ENCODE measurements around the gene ACOX2.

ACOX2 gene

GRCh38 chr3:58581328-58582091 is 44.5 kb upstream of the ACOX2 start:
- Histone ChIP-seq H2BK120ac (ENCODE audit: insufficient read depth, low read length, poor library complexity) (no peak overlapping the region), H3K27me3 (ENCODE audit: insufficient read depth, low read length) (peaks cover 22% of the 10 kb centered on the region), H2BK5ac (ENCODE audit: low read depth, low read length, poor library complexity) (no peak overlapping the region), H2BK12ac (ENCODE audit: low read length) (no peak overlapping the region), H4K91ac (ENCODE audit: low read depth, low read length) (no peak overlapping the region), H3K4ac (ENCODE audit: low read depth, low read length) (no peak overlapping the region), H3K23ac (ENCODE audit: low read length) (no peak overlapping the region), H4K12ac (ENCODE audit: low read depth, low read length) (no peak overlapping the region), H3K27ac (ENCODE audit: low read depth, low read length) (no peak overlapping the region), H4K8ac (ENCODE audit: low read depth, low read length) (no peak overlapping the region), H3K36me3 (ENCODE audit: control insufficient read depth in 1 of 2, insufficient read depth in 2 of 2, low read length in 2 of 2) (no peaks in the 10 kb centered on the region), H3K79me1 (ENCODE audit: low read length) (no peaks in the 10 kb centered on the region), H3K79me2 (ENCODE audit: control insufficient read depth, insufficient read depth, low read length, poor library complexity) (no peaks in the 10 kb centered on the region), H3K4me1 (ENCODE audit: control insufficient read depth in 1 of 2, insufficient read depth in 2 of 2, low read length in 2 of 2) (peaks cover 2 to 4% of the 10 kb centered on the region in 2 experiments), H3K9me3 (ENCODE audit: insufficient read depth, low read depth, low read length) (peaks cover 4% of the 10 kb centered on the region), H3K14ac (ENCODE audit: low read length) (no peak overlapping the region), H3K4me2 (ENCODE audit: low read length) (no peak overlapping the region), H2AFZ (ENCODE audit: insufficient read depth, low read length, poor library complexity) (no peak overlapping the region), H3K18ac (ENCODE audit: low read length) (no peak overlapping the region), H3K9ac (ENCODE audit: low read length) (no peak overlapping the region), H3K4me3 (ENCODE audit: low read depth, low read length) (no peak overlapping the region), H2AK5ac (ENCODE audit: low read length) (no peak overlapping the region)
- no CpG with 5 or more reads among the region's 11 CpGs for WGBS (ENCODE audit: extremely low coverage, insufficient coverage, insufficient read length)
- DNase-seq, result no peak

- Histone ChIP-seq H2AFZ (ENCODE audit: insufficient read depth, low read length, poor library complexity) (no peak overlapping the region), H2BK120ac (ENCODE audit: insufficient read depth, low read length, poor library complexity) (no peak overlapping the region), H3K79me2 (ENCODE audit: control insufficient read depth, insufficient read depth, low read length, poor library complexity) (no peaks in the 10 kb centered on the region), H2BK12ac (ENCODE audit: low read length) (no peak overlapping the region), H4K12ac (ENCODE audit: low read depth, low read length) (no peak overlapping the region), H3K14ac (ENCODE audit: low read length) (no peak overlapping the region), H3K27me3 (ENCODE audit: insufficient read depth, low read length) (peaks cover 16% of the 10 kb centered on the region), H2AK5ac (ENCODE audit: low read length) (no peak overlapping the region), H3K4ac (ENCODE audit: low read depth, low read length) (no peak overlapping the region), H4K91ac (ENCODE audit: low read depth, low read length) (no peak overlapping the region), H2BK5ac (ENCODE audit: low read depth, low read length, poor library complexity) (no peak overlapping the region), H3K9me3 (ENCODE audit: insufficient read depth, low read depth, low read length) (peaks cover 3% of the 10 kb centered on the region), H3K27ac (ENCODE audit: low read depth, low read length) (no peak overlapping the region), H3K4me3 (ENCODE audit: low read depth, low read length) (no peak overlapping the region), H4K8ac (ENCODE audit: low read depth, low read length) (no peak overlapping the region), H3K4me2 (ENCODE audit: low read length) (no peak overlapping the region), H3K18ac (ENCODE audit: low read length) (no peak overlapping the region), H3K9ac (ENCODE audit: low read length) (no peak overlapping the region), H3K23ac (ENCODE audit: low read length) (no peak overlapping the region), H3K79me1 (ENCODE audit: low read length) (no peaks in the 10 kb centered on the region), H3K36me3 (ENCODE audit: control insufficient read depth in 1 of 2, insufficient read depth in 2 of 2, low read length in 2 of 2) (no peaks in the 10 kb centered on the region), H3K4me1 (ENCODE audit: control insufficient read depth in 1 of 2, insufficient read depth in 2 of 2, low read length in 2 of 2) (peaks cover 2 to 4% of the 10 kb centered on the region in 2 experiments)
- no peak for DNase-seq
- no CpG with 5 or more reads among the region's 4 CpGs for WGBS (ENCODE audit: extremely low coverage, insufficient coverage, insufficient read length)
Measured at GRCh38 chr3:58580826-58581327, 43.9 kb upstream of the ACOX2 start.

- Histone ChIP-seq H3K4me2 (ENCODE audit: low read length) (no peak overlapping the region), H3K79me1 (ENCODE audit: low read length) (no peaks in the 10 kb centered on the region), H3K14ac (ENCODE audit: low read length) (no peak overlapping the region), H4K91ac (ENCODE audit: low read depth, low read length) (no peak overlapping the region), H3K27me3 (ENCODE audit: insufficient read depth, low read length) (no peaks in the 10 kb centered on the region), H3K4me1 (ENCODE audit: control insufficient read depth in 1 of 2, insufficient read depth in 2 of 2, low read length in 2 of 2) (no peaks in the 10 kb centered on the region), H2BK5ac (ENCODE audit: low read depth, low read length, poor library complexity) (no peak overlapping the region), H4K8ac (ENCODE audit: low read depth, low read length) (no peak overlapping the region), H2AK5ac (ENCODE audit: low read length) (no peak overlapping the region), H3K9me3 (ENCODE audit: insufficient read depth, low read depth, low read length) (peaks cover 2% of the 10 kb centered on the region), H3K27ac (ENCODE audit: low read depth, low read length) (no peak overlapping the region), H3K18ac (ENCODE audit: low read length) (no peak overlapping the region), H3K9ac (ENCODE audit: low read length) (no peak overlapping the region), H3K4me3 (ENCODE audit: low read depth, low read length) (no peak overlapping the region), H2BK120ac (ENCODE audit: insufficient read depth, low read length, poor library complexity) (no peak overlapping the region), H3K4ac (ENCODE audit: low read depth, low read length) (no peak overlapping the region), H3K36me3 (ENCODE audit: control insufficient read depth in 1 of 2, insufficient read depth in 2 of 2, low read length in 2 of 2) (no peaks in the 10 kb centered on the region), H2BK12ac (ENCODE audit: low read length) (no peak overlapping the region), H3K23ac (ENCODE audit: low read length) (no peak overlapping the region), H3K79me2 (ENCODE audit: control insufficient read depth, insufficient read depth, low read length, poor library complexity) (no peaks in the 10 kb centered on the region), H4K12ac (ENCODE audit: low read depth, low read length) (no peak overlapping the region), H2AFZ (ENCODE audit: insufficient read depth, low read length, poor library complexity) (no peak overlapping the region)
- DNase-seq, result no peak
- no CpG with 5 or more reads among the region's 5 CpGs for WGBS (ENCODE audit: extremely low coverage, insufficient coverage, insufficient read length)
Measured at GRCh38 chr3:58578873-58579272, 41.9 kb upstream of the ACOX2 start.

- Histone ChIP-seq H2BK120ac (ENCODE audit: insufficient read depth, low read length, poor library complexity) (no peak within 1 kb of the TSS), H3K4me1 (ENCODE audit: control insufficient read depth in 1 of 2, insufficient read depth in 2 of 2, low read length in 2 of 2) (no peaks in the 10 kb centered on the region), H2AFZ (ENCODE audit: insufficient read depth, low read length, poor library complexity) (no peak within 1 kb of the TSS), H2AK5ac (ENCODE audit: low read length) (no peak within 1 kb of the TSS), H3K4me3 (ENCODE audit: low read depth, low read length) (no peak within 1 kb of the TSS), H4K12ac (ENCODE audit: low read depth, low read length) (no peak within 1 kb of the TSS), H3K27me3 (ENCODE audit: insufficient read depth, low read length) (no peaks in the 10 kb centered on the region), H3K36me3 (ENCODE audit: control insufficient read depth in 1 of 2, insufficient read depth in 2 of 2, low read length in 2 of 2) (no peaks in the 10 kb centered on the region), H3K9me3 (ENCODE audit: insufficient read depth, low read depth, low read length) (peaks cover 2% of the 10 kb centered on the region), H2BK12ac (ENCODE audit: low read length) (no peak within 1 kb of the TSS), H3K18ac (ENCODE audit: low read length) (no peak within 1 kb of the TSS), H3K79me2 (ENCODE audit: control insufficient read depth, insufficient read depth, low read length, poor library complexity) (no peaks in the 10 kb centered on the region), H3K4ac (ENCODE audit: low read depth, low read length) (no peak within 1 kb of the TSS), H3K27ac (ENCODE audit: low read depth, low read length) (no peak within 1 kb of the TSS), H3K4me2 (ENCODE audit: low read length) (no peak within 1 kb of the TSS), H3K14ac (ENCODE audit: low read length) (no peak within 1 kb of the TSS), H3K79me1 (ENCODE audit: low read length) (no peaks in the 10 kb centered on the region), H2BK5ac (ENCODE audit: low read depth, low read length, poor library complexity) (no peak within 1 kb of the TSS), H3K9ac (ENCODE audit: low read length) (no peak within 1 kb of the TSS), H4K91ac (ENCODE audit: low read depth, low read length) (no peak within 1 kb of the TSS), H4K8ac (ENCODE audit: low read depth, low read length) (no peak within 1 kb of the TSS), H3K23ac (ENCODE audit: low read length) (no peak within 1 kb of the TSS)
- WGBS (ENCODE audit: extremely low coverage, insufficient coverage, insufficient read length), result no CpG with 5 or more reads among the region's 12 CpGs
- no peak for DNase-seq
Measured at GRCh38 chr3:58577269-58577821, 40.4 kb upstream of the ACOX2 start, which contains the start of gene FAM107A. Gene FAM107A (minus strand): TSS chr3:58577391. CDS start chr3:58569860, 7,531 bp downstream.

All from trophoblast cell (in vitro differentiated cells and primary cell).